Choroid plexus epithelial cell (primary cell): ENCODE data around the gene TMEM108.

Source experiments
- DNase-seq: peaks from one replicate; pipeline ENCODE4 v3.0.0-alpha.2; 2010; ENCODE audit warnings: low read depth
- H3K4me3 ChIP-seq: 2 replicates; pipeline ENCODE4 v1.5.1; 2011; ENCODE audit warnings: low read depth, mild to moderate bottlenecking, control low read depth, low read length, moderate library complexity
- CTCF ChIP-seq: conservative IDR thresholded peaks from 2 replicates; pipeline ENCODE4 v1.5.1; 2011; ENCODE audit warnings: low read depth, mild to moderate bottlenecking, control low read depth, inconsistent platforms, low read length, moderate library complexity

The TMEM108 gene

GRCh38 chr3:133412183-133413132 lies 374.3 kb downstream of the TMEM108 start:
- TF ChIP-seq CTCF = no peak
- H3K4me3 ChIP-seq = peak overlapping the region; percentile 16
- peak; percentile 70 for DNase-seq

DNA sequence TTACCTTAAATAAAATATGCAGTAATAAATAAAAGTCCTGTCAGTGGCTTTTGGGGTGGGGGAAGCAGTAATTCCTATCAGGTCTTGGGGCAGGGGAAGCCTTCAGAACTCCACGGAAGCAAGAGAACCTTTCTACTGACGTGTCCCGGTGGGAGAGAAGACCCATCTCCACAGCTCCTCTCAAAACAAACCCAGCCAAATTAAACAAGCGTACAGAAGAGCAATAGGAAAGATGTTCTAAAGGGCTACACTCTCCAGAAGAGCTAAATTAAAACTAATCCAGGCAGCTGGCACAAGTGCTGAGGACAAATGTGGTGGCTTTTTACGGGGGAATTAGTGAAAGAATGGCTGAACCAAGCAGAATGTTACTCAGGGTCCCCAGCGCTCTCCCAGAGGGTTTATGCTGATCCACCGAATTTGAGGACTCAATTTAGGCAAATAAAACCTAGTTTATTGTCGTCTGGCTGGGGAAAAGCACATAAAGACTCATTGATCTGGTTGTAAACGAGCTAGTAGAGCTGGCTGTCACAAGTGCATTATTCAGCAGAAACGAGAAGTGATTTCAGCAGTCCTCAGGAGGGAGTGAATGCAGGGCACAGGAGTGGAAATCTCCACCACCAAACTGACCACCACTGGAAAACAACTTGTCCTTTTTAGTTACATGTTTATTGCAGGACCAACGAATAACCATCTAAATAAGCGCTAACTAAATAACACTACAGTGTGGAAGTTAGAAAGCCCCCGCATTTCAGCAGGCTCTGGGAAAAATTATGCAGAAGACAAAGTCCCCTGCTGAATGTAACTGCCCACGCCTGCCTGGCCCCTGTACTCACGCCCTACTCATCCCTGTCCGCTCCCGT lies 375.2 kb downstream of the TMEM108 start:
- peak; percentile 61 for DNase-seq
- no peak for TF ChIP-seq CTCF
- peak overlapping the region; percentile 20 for H3K4me3 ChIP-seq

DNA sequence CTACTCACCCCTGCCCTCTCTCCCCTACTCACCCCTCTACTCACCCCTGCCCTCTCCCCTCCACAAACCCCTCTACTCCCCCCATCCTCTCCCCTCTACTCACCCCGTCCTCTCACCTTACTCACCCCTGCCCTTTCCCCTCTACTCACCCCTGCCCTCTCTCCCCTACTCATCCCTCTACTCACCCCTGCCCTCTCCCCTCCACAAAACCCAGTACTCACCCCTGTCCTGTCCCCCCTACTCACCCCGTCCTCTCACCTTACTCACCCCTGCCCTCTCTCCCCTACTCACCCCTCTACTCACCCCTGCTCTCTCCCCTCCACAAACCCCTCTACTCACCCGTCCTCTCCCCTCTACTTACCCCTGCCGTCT lies 375.8 kb downstream of the TMEM108 start:
- no peak for DNase-seq
- no peak for TF ChIP-seq CTCF
- H3K4me3 ChIP-seq = no peak overlapping the region

DNA sequence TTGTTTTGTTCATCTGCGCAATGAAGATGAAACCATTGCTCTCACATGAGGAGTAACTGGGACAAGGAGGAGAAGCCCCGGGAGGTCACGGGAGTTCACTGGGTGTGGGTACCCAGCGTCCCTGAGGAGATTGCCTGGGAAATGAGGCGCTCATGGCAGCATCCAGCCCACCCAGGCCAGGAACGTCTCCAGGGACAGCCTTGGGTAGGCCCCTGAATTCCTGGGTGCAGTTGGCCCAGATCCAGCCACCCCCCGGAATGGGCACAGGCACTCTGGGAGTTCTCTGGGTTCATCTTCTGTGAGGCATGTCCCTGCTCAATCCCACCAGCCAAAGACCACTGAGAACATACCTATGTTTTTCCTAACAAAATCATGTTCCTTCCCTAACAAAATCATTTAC lies 380.2 kb downstream of the TMEM108 start:
- no peak for TF ChIP-seq CTCF
- no peak overlapping the region for H3K4me3 ChIP-seq
- DNase-seq = no peak

- TF ChIP-seq CTCF = no peak
- DNase-seq = peak; percentile 5
- H3K4me3 ChIP-seq = no peak overlapping the region
Observed at GRCh38 chr3:133419151-133419909, 381.1 kb downstream of the TMEM108 start.

DNA sequence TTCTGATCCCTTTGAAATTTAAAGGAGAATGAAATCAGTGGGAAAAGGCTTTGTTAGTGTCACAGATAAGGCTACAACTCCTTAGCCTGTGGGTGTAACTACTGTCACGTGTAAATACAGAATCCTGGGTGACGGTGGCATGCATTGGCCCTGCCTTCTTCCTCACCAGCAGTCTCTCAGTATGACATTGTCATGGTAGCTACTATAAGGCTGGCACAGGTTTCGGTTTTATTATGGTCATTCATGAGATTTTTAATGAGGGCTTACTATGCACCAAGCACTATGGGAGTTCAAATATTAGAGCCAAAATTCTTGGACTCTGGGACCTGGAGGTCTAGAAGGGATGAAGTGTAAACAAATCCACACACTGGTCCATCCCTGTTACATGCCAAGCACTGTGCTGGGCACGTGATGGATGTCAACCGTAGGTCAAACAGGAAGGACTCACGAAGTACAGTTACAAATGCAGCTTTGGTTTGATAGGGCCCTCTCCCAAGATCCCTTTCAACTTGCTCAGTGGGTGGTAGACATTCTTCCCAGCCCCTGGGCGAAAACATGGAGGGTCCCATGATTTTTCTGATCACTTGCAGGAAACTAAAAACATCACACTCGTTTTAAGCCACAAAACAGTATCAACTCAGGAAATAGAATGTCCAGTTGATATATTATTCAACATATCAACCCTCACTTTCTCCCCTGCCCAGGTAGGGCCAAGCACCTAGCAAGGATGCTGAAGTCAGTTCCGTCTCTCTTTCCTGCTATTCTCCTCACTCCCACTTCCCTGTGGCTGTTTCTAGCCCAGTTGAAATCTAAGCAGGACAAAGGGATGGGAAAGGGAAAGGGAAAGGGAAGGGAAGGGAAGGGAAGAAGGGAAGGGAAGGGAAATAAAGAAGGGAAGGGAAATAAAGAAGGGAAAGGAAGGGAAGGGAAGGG lies 387.0 kb downstream of the TMEM108 start:
- no peak for TF ChIP-seq CTCF
- DNase-seq = no peak
- H3K4me3 ChIP-seq = no peak overlapping the region
